Motor neuron (in vitro differentiated cells): ENCODE data around the gene NAV2. TPM values are rescaled to one million over a fixed set of nuclear protein-coding genes. Genes with fewer than 3 reads are reported as not detected.

ENCODE experiments used
- ATAC-seq, 8 experiments: fragments of 200-7000 bp; cut with Tn5 transposase; replicated peaks in 6 of 8; 2 replicates each; pipeline ENCODE4 v1.8.0; 2021; ENCODE audit warnings: mild to moderate bottlenecking in 8 of 8, moderate library complexity in 8 of 8
- H3K27ac ChIP-seq, 2 donors: fragments of 250-450 bp; sonication (Bioruptor Pico); 2 replicates each; pipeline ENCODE4 v1.9.0; 2021; ENCODE audit warnings: antibody characterized with exemption in 2 of 2, mild to moderate bottlenecking in 2 of 2, moderate library complexity in 1 of 2
- H3K4me1 ChIP-seq, 2 donors: fragments of 250-450 bp; sonication (Bioruptor Pico); replicated peaks in 1 of 2; 2 replicates each; pipeline ENCODE4 v1.6.1; 2021; ENCODE audit warnings: antibody characterized with exemption in 2 of 2, mild to moderate bottlenecking in 2 of 2, moderate library complexity in 1 of 2
- H3K4me3 ChIP-seq, 5 donors: fragments of 250-450 bp; sonication (Bioruptor Pico); 2 replicates each; pipeline ENCODE4 v1.9.0; 2021; ENCODE audit warnings: antibody characterized with exemption in 5 of 5, mild to moderate bottlenecking in 5 of 5, moderate library complexity in 4 of 5
- WGBS, 10 experiments: fragments of 450-650 bp; shearing (Covaris generic); methylation state at CpG; one replicate each; pipeline ENCODE4 v1.0.0; 2022; 5-methylcytosine and 5-hydroxymethylcytosine counted together
- in situ Hi-C, 9 experiments: fragments of 400-800 bp; cut with MboI; loops; one replicate each; pipeline ENCODE4 v1.15.0; 2021; ENCODE audit warnings: low sequenced_read_pairs in 9 of 9, low pct_unique_long_range_greater_than_20kb in 2 of 9; ENCODE audit not compliant: unreplicated experiment in 9 of 9
- total RNA-seq, 8 experiments: library from RNA; unstranded; fragments of 300-600 nt; gene quantifications; 2 replicates each; pipeline versions ENCODE4 v1.2.3 to v1.2.4, GENCODE V29; 2022

NAV2 gene
- total RNA-seq, 8 experiments from 2014 or later = 0.54 to 23.0 (median 8.1) TPM

- 0 to 100% (median 81%) methylated on average over 1 to 4 of the region's 4 CpGs for WGBS, 10 experiments
- Histone ChIP-seq H3K4me3 (no peak overlapping the region), H3K4me1 (peaks cover 13 to 27% of the 10 kb centered on the region in 2 donors), H3K27ac (no peak overlapping the region)
- in situ Hi-C loops = no loop called here
- peak in 3 of 8 experiments; percentile 67 to 84 (median 82) for ATAC-seq
These were observed 334.6 kb downstream of the NAV2 start for GRCh38 chr11:20047006-20047768.

GRCh38 chr11:20047769-20048154 lies 335.1 kb downstream of the NAV2 start:
- H3K4me3 ChIP-seq = no peak overlapping the region
- no peak overlapping the region for H3K27ac ChIP-seq
- in situ Hi-C loops = no loop called here
- ATAC-seq = peak in 1 of 8 experiments; percentile 8
- peaks cover 7 to 25% of the 10 kb centered on the region in 2 donors for H3K4me1 ChIP-seq
- WGBS, 10 experiments = 0 to 100% (median 60%) methylated on average over 1 to 2 of the region's 2 CpGs

- Histone ChIP-seq H3K4me1 (peaks cover 2 to 20% of the 10 kb centered on the region in 2 donors), H3K4me3 (no peak overlapping the region), H3K27ac (no peak overlapping the region)
- ATAC-seq = no peak
- WGBS, 10 experiments = 56 to 100% (median 94%) methylated on average over 1 to 3 of the region's 3 CpGs; no CpG with 5 or more reads in 4 of the 10 experiments
- in situ Hi-C loops = no loop called here
These were observed 335.6 kb downstream of the NAV2 start for GRCh38 chr11:20048246-20048645.

GRCh38 chr11:20048707-20049106 lies 336.1 kb downstream of the NAV2 start:
- H3K4me3 ChIP-seq = no peak overlapping the region
- H3K27ac ChIP-seq = no peak overlapping the region
- in situ Hi-C loops = no loop called here
- peaks cover 0 to 16% of the 10 kb centered on the region in 2 donors for H3K4me1 ChIP-seq
- WGBS, 10 experiments = 81 to 100% (median 100%) methylated on average over 1 to 5 of the region's 9 CpGs; no CpG with 5 or more reads in 6 of the 10 experiments
- no peak for ATAC-seq

- in situ Hi-C loops = no loop called here
- Histone ChIP-seq H3K4me3 (no peak overlapping the region), H3K4me1 (peaks cover 0 to 12% of the 10 kb centered on the region in 2 donors), H3K27ac (no peak overlapping the region)
- WGBS, 10 experiments = 27 to 100% (median 73%) methylated on average over 1 to 2 of the region's 2 CpGs
- ATAC-seq = no peak
These were observed 336.6 kb downstream of the NAV2 start for GRCh38 chr11:20049231-20049630.

GRCh38 chr11:20050048-20050447 lies 337.4 kb downstream of the NAV2 start:
- Histone ChIP-seq H3K27ac (no peak overlapping the region), H3K4me1 (peaks cover 0 to 4% of the 10 kb centered on the region in 2 donors)

GRCh38 chr11:20050551-20051333 lies 338.1 kb downstream of the NAV2 start:
- Histone ChIP-seq H3K27ac (no peak overlapping the region), H3K4me1 (peaks cover 0 to 4% of the 10 kb centered on the region in 2 donors), H3K4me3 (no peak overlapping the region)
- in situ Hi-C loops = no loop called here
- no peak for ATAC-seq
- WGBS, 10 experiments = 0 to 100% (median 78%) methylated on average over 1 to 8 of the region's 9 CpGs

More at GRCh38 chr11:20050048-20050447, 337.4 kb downstream of the NAV2 start:
- in situ Hi-C loops = no loop called here
- ATAC-seq = no peak
- WGBS, 10 experiments = 40 to 100% (median 89%) methylated on average over 1 to 4 of the region's 4 CpGs; no CpG with 5 or more reads in 2 of the 10 experiments
- no peak overlapping the region for H3K4me3 ChIP-seq

- in situ Hi-C loops = no loop called here
- ATAC-seq = peak in 1 of 8 experiments; percentile 27
- Histone ChIP-seq H3K4me1 (peaks cover 0 to 4% of the 10 kb centered on the region in 2 donors), H3K27ac (no peak overlapping the region), H3K4me3 (no peak overlapping the region)
- WGBS, 10 experiments = 50 to 100% (median 90%) methylated on average over 1 to 4 of the region's 5 CpGs; no CpG with 5 or more reads in 3 of the 10 experiments
These were observed 339.1 kb downstream of the NAV2 start for GRCh38 chr11:20051469-20052399.

GRCh38 chr11:20053572-20053971 lies 340.9 kb downstream of the NAV2 start:
- H3K27ac ChIP-seq = no peak overlapping the region
- 50 to 100% (median 83%) methylated on average over 1 to 4 of the region's 4 CpGs; no CpG with 5 or more reads in 1 of the 10 experiments for WGBS, 10 experiments

GRCh38 chr11:20054584-20054983 lies 341.9 kb downstream of the NAV2 start:
- no peak overlapping the region for H3K4me3 ChIP-seq
- WGBS, 10 experiments = 71 to 100% (median 100%) methylated on average over 1 of the region's 1 CpG; no CpG with 5 or more reads in 1 of the 10 experiments
- no peak for ATAC-seq
- H3K4me1 ChIP-seq = peaks cover 0 to 9% of the 10 kb centered on the region in 2 donors
- H3K27ac ChIP-seq = no peak overlapping the region
- in situ Hi-C loops = no loop called here

More at GRCh38 chr11:20053572-20053971, 340.9 kb downstream of the NAV2 start:
- Histone ChIP-seq H3K4me1 (peaks cover 0 to 5% of the 10 kb centered on the region in 2 donors), H3K4me3 (no peak overlapping the region)
- in situ Hi-C loops = no loop called here
- ATAC-seq = no peak

GRCh38 chr11:20055312-20055711 lies 342.7 kb downstream of the NAV2 start:
- H3K4me1 ChIP-seq = peaks cover 0 to 9% of the 10 kb centered on the region in 2 donors
- no peak for ATAC-seq
- in situ Hi-C loops = no loop called here
- H3K4me3 ChIP-seq = no peak overlapping the region
- no peak overlapping the region for H3K27ac ChIP-seq
- 20 to 100% (median 91%) methylated on average over 1 to 2 of the region's 2 CpGs; no CpG with 5 or more reads in 4 of the 10 experiments for WGBS, 10 experiments

GRCh38 chr11:20056109-20056949 lies 343.7 kb downstream of the NAV2 start:
- in situ Hi-C loops = no loop called here
- no peak overlapping the region for H3K27ac ChIP-seq
- WGBS, 10 experiments = 80 to 100% (median 93%) methylated on average over 1 to 7 of the region's 8 CpGs; no CpG with 5 or more reads in 2 of the 10 experiments
- ATAC-seq = no peak
- H3K4me1 ChIP-seq = peaks cover 0 to 9% of the 10 kb centered on the region in 2 donors
- H3K4me3 ChIP-seq = no peak overlapping the region
